GM12878 (cell line): ENCODE measurements around the gene TRPC3. TPM values are rescaled to one million over a fixed set of nuclear protein-coding genes. Genes with fewer than 3 reads are reported as not detected.

Experiments
- ATAC-seq: fragments of 200-7000 bp; cut with Tn5 transposase; 3 replicates; pipeline ENCODE4 v1.9.1; 2020; ENCODE audit warnings: mild to moderate bottlenecking, moderate library complexity
- BruUV-seq: library from RNA; stranded (reverse); fragments of 400-500 nt; replicated peaks from 2 replicates; lab custom pipeline; 2021; lab: Mats Ljungman, UMichigan
- CTCF ChIA-PET: fragments of 300-600 bp; sonication (Branson Sonifier 250); formaldehyde crosslinking; extraction: SDS; loops from one replicate; lab custom pipeline; 2021; ENCODE audit warnings: inconsistent platforms; lab: Yijun Ruan, JAX
- POLR2A ChIA-PET: fragments of 350-600 bp; formaldehyde crosslinking; extraction: SDS; loops from one replicate; lab custom pipeline; 2021; ENCODE audit warnings: inconsistent platforms; lab: Charles Lee
- RAD21 ChIA-PET: fragments of 300-600 bp; sonication (Branson Sonifier 250); formaldehyde crosslinking; loops from one replicate; lab custom pipeline; 2023; ENCODE audit warnings: antibody characterized with exemption; ENCODE audit not compliant: unreplicated experiment; lab: Charles Lee
- SMC1A ChIA-PET: fragments of 300-600 bp; sonication (Branson Sonifier 250); formaldehyde crosslinking; loops from one replicate; lab custom pipeline; 2023; ENCODE audit not compliant: unreplicated experiment, uncharacterized antibody; lab: Charles Lee
- DNase-seq: peaks from one replicate; pipeline ENCODE4 v3.0.0-alpha.2; 2011; ENCODE audit warnings: low read depth, low spot score
- FAIRE-seq: peaks from 3 replicates; lab custom pipeline; 2011; peaks lifted over from hg19 to GRCh38; lab: Jason Lieb, UNC
- H2AFZ ChIP-seq: 2 replicates; pipeline ENCODE4 v1.6.0; 2011; ENCODE audit warnings: low read depth, low read length, control low read depth; ENCODE audit not compliant: control insufficient read depth
- H3K27ac ChIP-seq: 2 replicates; pipeline ENCODE4 v1.5.1; 2011; ENCODE audit warnings: control low read depth; ENCODE audit not compliant: control insufficient read depth, insufficient read depth
- H3K27me3 ChIP-seq, 2 experiments: replicated peaks in 1 of 2; 2 replicates each; pipeline versions ENCODE4 v1.6.0 to v1.6.1; 2011; ENCODE audit warnings: low read length in 1 of 2; ENCODE audit not compliant: control insufficient read depth in 2 of 2, insufficient read depth in 2 of 2
- H3K36me3 ChIP-seq, 2 experiments: 2 replicates each; pipeline ENCODE4 v1.5.1; 2011; ENCODE audit warnings: low read length in 1 of 2; ENCODE audit not compliant: control insufficient read depth in 2 of 2, insufficient read depth in 2 of 2
- H3K4me1 ChIP-seq: 2 replicates; pipeline ENCODE4 v1.6.1; 2011; ENCODE audit warnings: mild to moderate bottlenecking, low read length, moderate library complexity, mixed read lengths; ENCODE audit not compliant: control insufficient read depth, insufficient read depth
- H3K4me2 ChIP-seq: 2 replicates; pipeline ENCODE4 v1.6.0; 2011; ENCODE audit warnings: control low read depth; ENCODE audit not compliant: control insufficient read depth, insufficient read depth
- H3K4me3 ChIP-seq: fragments of 200-600 bp; sonication (generic); 2 replicates; pipeline ENCODE4 v1.5.1; 2016
- H3K79me2 ChIP-seq: 2 replicates; pipeline ENCODE4 v1.6.0; 2011; ENCODE audit warnings: low read length; ENCODE audit not compliant: control insufficient read depth, insufficient read depth
- H3K9ac ChIP-seq: 2 replicates; pipeline ENCODE4 v1.8.0; 2011; ENCODE audit warnings: low read length, control low read depth, mixed read lengths; ENCODE audit not compliant: control insufficient read depth, insufficient read depth
- H3K9me3 ChIP-seq: replicated peaks from 3 replicates; pipeline ENCODE4 v1.5.1; 2011; ENCODE audit warnings: mild to moderate bottlenecking, low read length; ENCODE audit not compliant: control insufficient read depth, insufficient read depth
- H4K20me1 ChIP-seq: 2 replicates; pipeline ENCODE4 v1.6.0; 2011; ENCODE audit not compliant: control insufficient read depth, insufficient read depth
- HDAC2 ChIP-seq: fragments of 200-600 bp; sonication (generic); IDR thresholded peaks from 2 replicates; pipeline ENCODE4 v1.6.1; 2017
- KLF5 ChIP-seq: fragments of 450-650 bp; IDR thresholded peaks from 2 replicates; pipeline ENCODE4 v1.6.1; 2014; ENCODE audit warnings: mild to moderate bottlenecking; ENCODE audit not compliant: partially characterized antibody
- NR2C1 ChIP-seq: fragments of 450-650 bp; IDR thresholded peaks from 2 replicates; pipeline ENCODE4 v1.6.1; 2017; ENCODE audit warnings: antibody characterized with exemption, mild to moderate bottlenecking, moderate library complexity
- NR2C2 ChIP-seq: IDR thresholded peaks from 2 replicates; pipeline ENCODE4 v1.6.1; 2011; ENCODE audit warnings: borderline replicate concordance, low read depth; ENCODE audit not compliant: control insufficient read depth, insufficient read length
- SP1 ChIP-seq: IDR thresholded peaks from one replicate; pipeline ENCODE4 v1.6.1; 2011; ENCODE audit warnings: low read depth, low read length
- STAT3 ChIP-seq: IDR thresholded peaks from 2 replicates; pipeline ENCODE4 v1.6.1; 2011; ENCODE audit warnings: low read depth, low read length, improper control_type of control experiment
- TAF1 ChIP-seq: IDR thresholded peaks from 2 replicates; pipeline ENCODE4 v1.6.1; 2011; ENCODE audit warnings: mild to moderate bottlenecking, low read depth, low read length, borderline replicate concordance
- TCF3 ChIP-seq: IDR thresholded peaks from 2 replicates; pipeline ENCODE4 v1.6.1; 2012; ENCODE audit warnings: low read depth, mild to moderate bottlenecking, low read length, borderline replicate concordance; ENCODE audit not compliant: insufficient read depth
- ZBED1 ChIP-seq: IDR thresholded peaks from 2 replicates; pipeline ENCODE4 v1.6.1; 2016; ENCODE audit warnings: borderline replicate concordance
- WGBS: methylation state at CpG from one replicate; pipeline ENCODE4 v1.1.6; 2016; ENCODE audit warnings: low lambda C conversion rate; ENCODE audit not compliant: insufficient replicate concordance, insufficient coverage; ENCODE audit errors: missing lambda C conversion rate; 5-methylcytosine and 5-hydroxymethylcytosine counted together
- in situ Hi-C: fragments of 300-500 bp; cut with MboI; formaldehyde crosslinking; loops from 9 replicates; pipeline ENCODE4 v1.14.3; 2018; ENCODE audit warnings: mixed read lengths
- intact Hi-C: fragments of 100-400 bp; cut with micrococcal nuclease; formaldehyde crosslinking; loops from one replicate; pipeline ENCODE4 v1.14.2; 2022; ENCODE audit not compliant: unreplicated experiment
- polyA plus RNA-seq, 11 experiments: library from polyadenylated mRNA; depleted of rRNA in 4 of 11; unstranded in 6 of 11; stranded (reverse) in 5 of 11; fragments of >200 nt; fragmentation: Nextera tagmentation in 4 of 11; fragmentation: Illumina TruSeq in 1 of 11; extraction: Ambion mirVana in 4 of 11; extraction: Trizol in 1 of 11; gene quantifications; 1 replicate in 1 of 11; 2 replicates in 10 of 11; pipeline versions ENCODE4 v1.2.1 to v1.2.3, GENCODE V29; 2011 to 2016; ENCODE audit warnings: inconsistent platforms in 2 of 11, missing spikeins in 2 of 11, low read depth in 1 of 11
- total RNA-seq, 4 experiments: library from RNA; depleted of rRNA in 3 of 4; stranded (reverse); fragments of >200 nt in 3 of 4; fragmentation: Illumina TruSeq in 1 of 4; extraction: Trizol in 1 of 4; gene quantifications; 2 replicates each; pipeline versions ENCODE4 v1.2.1 to v1.2.3, GENCODE V29; 2013 to 2021
- TF ChIP-seq, protein P1 (sequence below): fragments of 450-650 bp; IDR thresholded peaks from 2 replicates; pipeline ENCODE4 v1.6.1; 2017; ENCODE audit warnings: mild to moderate bottlenecking
- TF ChIP-seq, protein P2 (sequence below): IDR thresholded peaks from 2 replicates; pipeline ENCODE4 v1.6.1; 2012; ENCODE audit warnings: low read depth, low read length, improper control_type of control experiment
- TF ChIP-seq, protein P3 (sequence below): IDR thresholded peaks from 2 replicates; pipeline ENCODE4 v1.6.1; 2011; ENCODE audit warnings: low read depth, mild to moderate bottlenecking, low read length, moderate library complexity, borderline replicate concordance; ENCODE audit errors: extremely low read depth
- TF ChIP-seq, protein P4 (sequence below): IDR thresholded peaks from 2 replicates; pipeline ENCODE4 v1.6.1; 2012; ENCODE audit warnings: low read depth, low read length, improper control_type of control experiment
- TF ChIP-seq, protein P5 (sequence below): IDR thresholded peaks from 2 replicates; pipeline ENCODE4 v1.6.1; 2011; ENCODE audit warnings: low read depth, low read length, improper control_type of control experiment, borderline replicate concordance
- TF ChIP-seq, protein P6 (sequence below): fragments of 450-650 bp; IDR thresholded peaks from 2 replicates; pipeline ENCODE4 v1.6.1; 2017; ENCODE audit warnings: mild to moderate bottlenecking, low read depth, inconsistent platforms; ENCODE audit not compliant: poor library complexity, severe bottlenecking

TRPC3 gene
- total and polyA plus RNA-seq, 10 of the 15 experiments (the other 5 are each of a cell fraction or from before 2014, with no cell fraction given), result not detected

DNA sequence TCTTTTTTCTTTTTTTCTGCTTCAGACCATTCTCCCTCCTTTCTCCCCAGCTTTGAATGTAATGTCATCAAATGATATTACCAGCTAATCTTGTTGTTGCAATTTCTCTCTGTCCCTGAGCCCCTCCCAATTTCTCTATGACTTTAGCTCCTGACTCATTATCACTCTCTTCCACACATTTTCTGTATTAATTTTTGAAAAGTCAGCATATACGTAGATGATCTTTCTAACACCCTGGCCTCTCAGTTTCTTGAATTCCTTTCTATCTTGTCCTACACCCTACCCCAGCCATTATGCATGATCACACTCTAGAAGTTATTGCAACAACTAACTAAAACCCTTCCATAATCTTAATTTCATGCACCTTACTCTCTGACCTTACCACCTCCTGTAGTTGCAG, 13.1 kb upstream of the TRPC3 start:
- no TSS peak for BruUV-seq
- FAIRE-seq, result no peak
- DNase-seq, result no peak
- no peak for ATAC-seq
- Histone ChIP-seq H3K79me2 (no peaks in the 10 kb centered on the region), H2AFZ (no peak overlapping the region), H4K20me1 (no peaks in the 10 kb centered on the region), H3K9me3 (no peaks in the 10 kb centered on the region), H3K36me3 (no peaks in the 10 kb centered on the region), H3K4me1 (no peaks in the 10 kb centered on the region), H3K4me2 (no peak overlapping the region), H3K4me3 (no peak overlapping the region), H3K9ac (no peak overlapping the region), H3K27ac (no peak overlapping the region), H3K27me3 (peaks cover 0 to 3% of the 10 kb centered on the region in 2 experiments; a peak in 1 of 4 replicates)
- WGBS, result 100% methylated on average over 1 of the region's 1 CpG
- intact Hi-C loops (no loop called here), in situ Hi-C loops (no loop called here)
- ChIA-PET SMC1A (no interaction called here), RAD21 (no interaction called here), CTCF (interaction anchor here (0.9 kb wide), 1 partner anchor 14 kb away, joined by 3 read pairs; no protein-coding TSS in a partner anchor), POLR2A (interaction anchor here (0.7 kb wide), 1 partner anchor 19 kb away, joined by 4 read pairs; no protein-coding TSS in a partner anchor)
- TF ChIP-seq STAT3 (no peak), TAF1 (no peak), ZBED1 (no peak), HDAC2 (no peak), SP1 (no peak), TCF3 (no peak), KLF5 (no peak), NR2C2 (no peak), NR2C1 (no peak)
- TF ChIP-seq, protein P1, sequence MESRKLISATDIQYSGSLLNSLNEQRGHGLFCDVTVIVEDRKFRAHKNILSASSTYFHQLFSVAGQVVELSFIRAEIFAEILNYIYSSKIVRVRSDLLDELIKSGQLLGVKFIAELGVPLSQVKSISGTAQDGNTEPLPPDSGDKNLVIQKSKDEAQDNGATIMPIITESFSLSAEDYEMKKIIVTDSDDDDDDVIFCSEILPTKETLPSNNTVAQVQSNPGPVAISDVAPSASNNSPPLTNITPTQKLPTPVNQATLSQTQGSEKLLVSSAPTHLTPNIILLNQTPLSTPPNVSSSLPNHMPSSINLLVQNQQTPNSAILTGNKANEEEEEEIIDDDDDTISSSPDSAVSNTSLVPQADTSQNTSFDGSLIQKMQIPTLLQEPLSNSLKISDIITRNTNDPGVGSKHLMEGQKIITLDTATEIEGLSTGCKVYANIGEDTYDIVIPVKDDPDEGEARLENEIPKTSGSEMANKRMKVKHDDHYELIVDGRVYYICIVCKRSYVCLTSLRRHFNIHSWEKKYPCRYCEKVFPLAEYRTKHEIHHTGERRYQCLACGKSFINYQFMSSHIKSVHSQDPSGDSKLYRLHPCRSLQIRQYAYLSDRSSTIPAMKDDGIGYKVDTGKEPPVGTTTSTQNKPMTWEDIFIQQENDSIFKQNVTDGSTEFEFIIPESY, result no peak
- TF ChIP-seq, protein P2, sequence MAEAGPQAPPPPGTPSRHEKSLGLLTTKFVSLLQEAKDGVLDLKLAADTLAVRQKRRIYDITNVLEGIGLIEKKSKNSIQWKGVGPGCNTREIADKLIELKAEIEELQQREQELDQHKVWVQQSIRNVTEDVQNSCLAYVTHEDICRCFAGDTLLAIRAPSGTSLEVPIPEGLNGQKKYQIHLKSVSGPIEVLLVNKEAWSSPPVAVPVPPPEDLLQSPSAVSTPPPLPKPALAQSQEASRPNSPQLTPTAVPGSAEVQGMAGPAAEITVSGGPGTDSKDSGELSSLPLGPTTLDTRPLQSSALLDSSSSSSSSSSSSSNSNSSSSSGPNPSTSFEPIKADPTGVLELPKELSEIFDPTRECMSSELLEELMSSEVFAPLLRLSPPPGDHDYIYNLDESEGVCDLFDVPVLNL, result no peak
- TF ChIP-seq, protein P3, sequence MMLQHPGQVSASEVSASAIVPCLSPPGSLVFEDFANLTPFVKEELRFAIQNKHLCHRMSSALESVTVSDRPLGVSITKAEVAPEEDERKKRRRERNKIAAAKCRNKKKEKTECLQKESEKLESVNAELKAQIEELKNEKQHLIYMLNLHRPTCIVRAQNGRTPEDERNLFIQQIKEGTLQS, result no peak
- TF ChIP-seq, protein P4, sequence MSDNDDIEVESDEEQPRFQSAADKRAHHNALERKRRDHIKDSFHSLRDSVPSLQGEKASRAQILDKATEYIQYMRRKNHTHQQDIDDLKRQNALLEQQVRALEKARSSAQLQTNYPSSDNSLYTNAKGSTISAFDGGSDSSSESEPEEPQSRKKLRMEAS, result no peak
- TF ChIP-seq, protein P5, sequence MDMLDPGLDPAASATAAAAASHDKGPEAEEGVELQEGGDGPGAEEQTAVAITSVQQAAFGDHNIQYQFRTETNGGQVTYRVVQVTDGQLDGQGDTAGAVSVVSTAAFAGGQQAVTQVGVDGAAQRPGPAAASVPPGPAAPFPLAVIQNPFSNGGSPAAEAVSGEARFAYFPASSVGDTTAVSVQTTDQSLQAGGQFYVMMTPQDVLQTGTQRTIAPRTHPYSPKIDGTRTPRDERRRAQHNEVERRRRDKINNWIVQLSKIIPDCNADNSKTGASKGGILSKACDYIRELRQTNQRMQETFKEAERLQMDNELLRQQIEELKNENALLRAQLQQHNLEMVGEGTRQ, result no peak
- TF ChIP-seq, protein P6, sequence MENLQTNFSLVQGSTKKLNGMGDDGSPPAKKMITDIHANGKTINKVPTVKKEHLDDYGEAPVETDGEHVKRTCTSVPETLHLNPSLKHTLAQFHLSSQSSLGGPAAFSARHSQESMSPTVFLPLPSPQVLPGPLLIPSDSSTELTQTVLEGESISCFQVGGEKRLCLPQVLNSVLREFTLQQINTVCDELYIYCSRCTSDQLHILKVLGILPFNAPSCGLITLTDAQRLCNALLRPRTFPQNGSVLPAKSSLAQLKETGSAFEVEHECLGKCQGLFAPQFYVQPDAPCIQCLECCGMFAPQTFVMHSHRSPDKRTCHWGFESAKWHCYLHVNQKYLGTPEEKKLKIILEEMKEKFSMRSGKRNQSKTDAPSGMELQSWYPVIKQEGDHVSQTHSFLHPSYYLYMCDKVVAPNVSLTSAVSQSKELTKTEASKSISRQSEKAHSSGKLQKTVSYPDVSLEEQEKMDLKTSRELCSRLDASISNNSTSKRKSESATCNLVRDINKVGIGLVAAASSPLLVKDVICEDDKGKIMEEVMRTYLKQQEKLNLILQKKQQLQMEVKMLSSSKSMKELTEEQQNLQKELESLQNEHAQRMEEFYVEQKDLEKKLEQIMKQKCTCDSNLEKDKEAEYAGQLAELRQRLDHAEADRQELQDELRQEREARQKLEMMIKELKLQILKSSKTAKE, result no peak
